OCI-LY7 (cell line): ENCODE measurements around the gene ATP6AP1.

Source experiments
- EZH2phosphoT487 ChIP-seq: fragments of 200-600 bp; sonication (generic); IDR thresholded peaks from 2 replicates; pipeline ENCODE4 v1.6.1; 2018; ENCODE audit warnings: low read depth, borderline replicate concordance, mild to moderate bottlenecking, mixed run types, antibody characterized with exemption, low read length, moderate library complexity, mixed read lengths
- TF ChIP-seq, protein P1 (sequence below): fragments of 200-600 bp; sonication (generic); conservative IDR thresholded peaks from 2 replicates; pipeline ENCODE4 v1.5.1; 2014; ENCODE audit warnings: mild to moderate bottlenecking, antibody characterized with exemption, low read length, moderate library complexity, mixed read lengths

DNA sequence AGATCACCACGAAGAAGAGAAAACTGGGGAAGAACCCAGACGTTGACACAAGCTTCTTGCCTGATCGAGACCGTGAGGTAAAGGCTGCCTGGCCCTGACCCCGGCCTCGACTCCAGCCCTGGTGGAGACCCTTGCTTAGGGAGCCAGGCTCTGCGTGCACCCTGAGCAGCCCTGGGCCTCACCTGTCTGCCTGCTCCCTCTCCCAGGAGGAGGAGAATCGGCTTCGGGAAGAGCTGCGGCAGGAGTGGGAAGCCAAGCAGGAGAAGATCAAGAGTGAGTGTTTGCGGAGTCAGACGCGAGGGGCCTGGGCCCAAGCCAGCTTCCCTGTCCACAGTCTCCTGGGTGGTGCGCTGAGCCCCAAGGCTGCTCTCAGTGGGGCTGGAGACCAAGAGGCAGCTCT lies 20.0 kb downstream of the ATP6AP1 start:
- TF ChIP-seq, protein P1, sequence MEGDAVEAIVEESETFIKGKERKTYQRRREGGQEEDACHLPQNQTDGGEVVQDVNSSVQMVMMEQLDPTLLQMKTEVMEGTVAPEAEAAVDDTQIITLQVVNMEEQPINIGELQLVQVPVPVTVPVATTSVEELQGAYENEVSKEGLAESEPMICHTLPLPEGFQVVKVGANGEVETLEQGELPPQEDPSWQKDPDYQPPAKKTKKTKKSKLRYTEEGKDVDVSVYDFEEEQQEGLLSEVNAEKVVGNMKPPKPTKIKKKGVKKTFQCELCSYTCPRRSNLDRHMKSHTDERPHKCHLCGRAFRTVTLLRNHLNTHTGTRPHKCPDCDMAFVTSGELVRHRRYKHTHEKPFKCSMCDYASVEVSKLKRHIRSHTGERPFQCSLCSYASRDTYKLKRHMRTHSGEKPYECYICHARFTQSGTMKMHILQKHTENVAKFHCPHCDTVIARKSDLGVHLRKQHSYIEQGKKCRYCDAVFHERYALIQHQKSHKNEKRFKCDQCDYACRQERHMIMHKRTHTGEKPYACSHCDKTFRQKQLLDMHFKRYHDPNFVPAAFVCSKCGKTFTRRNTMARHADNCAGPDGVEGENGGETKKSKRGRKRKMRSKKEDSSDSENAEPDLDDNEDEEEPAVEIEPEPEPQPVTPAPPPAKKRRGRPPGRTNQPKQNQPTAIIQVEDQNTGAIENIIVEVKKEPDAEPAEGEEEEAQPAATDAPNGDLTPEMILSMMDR = no peak
- TF ChIP-seq EZH2phosphoT487 = no peak
